H9 (cell line): ENCODE results near the gene SHC1. TPM values are rescaled to one million over a fixed set of nuclear protein-coding genes. Genes with fewer than 3 reads are reported as not detected.
A peak's percentile ranks its signal among the peaks of the same experiment; 100 is the strongest.

Experiments
- DNase-seq: peaks from one replicate; pipeline ENCODE4 v3.0.0-alpha.2; 2017
- H2AFZ ChIP-seq: one replicate; pipeline ENCODE4 v1.6.1; 2013; ENCODE audit warnings: mild to moderate bottlenecking, low read length, control low read depth, moderate library complexity
- H2AK5ac ChIP-seq: 2 replicates; pipeline ENCODE4 v1.6.1; 2013; ENCODE audit warnings: low read length, control low read depth, mixed read lengths; ENCODE audit not compliant: insufficient read length
- H2BK120ac ChIP-seq: one replicate; pipeline ENCODE4 v1.6.1; 2013; ENCODE audit warnings: low read depth, mild to moderate bottlenecking, low read length, control low read depth, inconsistent platforms; ENCODE audit not compliant: poor library complexity, severe bottlenecking
- H2BK12ac ChIP-seq: 2 replicates; pipeline ENCODE4 v1.6.1; 2013; ENCODE audit warnings: low read length, control low read depth, mixed read lengths, low read depth; ENCODE audit not compliant: insufficient read length
- H2BK15ac ChIP-seq: 2 replicates; pipeline ENCODE4 v1.6.1; 2013; ENCODE audit warnings: low read depth, low read length, control low read depth
- H2BK20ac ChIP-seq: one replicate; pipeline ENCODE4 v1.6.1; 2013; ENCODE audit warnings: low read depth, mild to moderate bottlenecking, low read length, control low read depth, inconsistent platforms; ENCODE audit not compliant: poor library complexity, severe bottlenecking
- H2BK5ac ChIP-seq: 2 replicates; pipeline ENCODE4 v1.6.1; 2013; ENCODE audit warnings: low read length, control low read depth, mixed read lengths; ENCODE audit not compliant: insufficient read length
- H3K14ac ChIP-seq: 2 replicates; pipeline ENCODE4 v1.6.1; 2013; ENCODE audit warnings: low read length, control low read depth; ENCODE audit not compliant: insufficient read depth
- H3K18ac ChIP-seq: 2 replicates; pipeline ENCODE4 v1.6.1; 2013; ENCODE audit warnings: low read depth, mild to moderate bottlenecking, mixed read lengths, low read length, control low read depth; ENCODE audit not compliant: insufficient read length
- H3K23ac ChIP-seq: 2 replicates; pipeline ENCODE4 v1.6.1; 2013; ENCODE audit warnings: low read length, control low read depth, mixed read lengths, low read depth; ENCODE audit not compliant: insufficient read length
- H3K23me2 ChIP-seq: 2 replicates; pipeline ENCODE4 v1.6.1; 2013; ENCODE audit warnings: low read depth, mild to moderate bottlenecking, mixed read lengths, low read length, control low read depth; ENCODE audit not compliant: insufficient read length, poor library complexity, severe bottlenecking
- H3K27ac ChIP-seq: 2 replicates; pipeline ENCODE4 v1.5.1; 2013; ENCODE audit warnings: low read length, control low read depth, mixed read lengths, low read depth; ENCODE audit not compliant: insufficient read length
- H3K27me3 ChIP-seq: 2 replicates; pipeline ENCODE4 v1.6.1; 2013; ENCODE audit warnings: low read length, control low read depth, inconsistent platforms; ENCODE audit not compliant: insufficient read depth
- H3K4ac ChIP-seq: 2 replicates; pipeline ENCODE4 v1.6.1; 2013; ENCODE audit warnings: low read depth, mild to moderate bottlenecking, control low read depth, inconsistent platforms, low read length, moderate library complexity
- H3K4me1 ChIP-seq: 2 replicates; pipeline ENCODE4 v1.6.1; 2013; ENCODE audit warnings: low read length, control low read depth, inconsistent platforms; ENCODE audit not compliant: insufficient read depth
- H3K4me2 ChIP-seq: 2 replicates; pipeline ENCODE4 v1.6.1; 2013; ENCODE audit warnings: low read length, control low read depth, mixed read lengths; ENCODE audit not compliant: insufficient read length, insufficient read depth
- H3K56ac ChIP-seq: 2 replicates; pipeline ENCODE4 v1.6.1; 2013; ENCODE audit warnings: low read depth, mild to moderate bottlenecking, mixed read lengths, low read length, control low read depth; ENCODE audit not compliant: insufficient read length
- H3K79me1 ChIP-seq: 2 replicates; pipeline ENCODE4 v1.6.1; 2013; ENCODE audit warnings: low read depth, mild to moderate bottlenecking, moderate library complexity, low read length, control low read depth, inconsistent platforms; ENCODE audit not compliant: insufficient read depth, poor library complexity, severe bottlenecking
- H3K79me2 ChIP-seq: 2 replicates; pipeline ENCODE4 v1.6.1; 2013; ENCODE audit warnings: low read length, control low read depth, inconsistent platforms; ENCODE audit not compliant: insufficient read depth
- H3K9ac ChIP-seq: 2 replicates; pipeline ENCODE4 v1.6.1; 2013; ENCODE audit warnings: low read length, control low read depth, mixed read lengths; ENCODE audit not compliant: insufficient read length; ENCODE audit errors: extremely low read depth
- H3K9me3 ChIP-seq: one replicate; pipeline ENCODE4 v1.6.1; 2013; ENCODE audit warnings: low read depth, low read length, inconsistent platforms; ENCODE audit not compliant: control insufficient read depth
- H3T11ph ChIP-seq: one replicate; pipeline ENCODE4 v1.6.1; 2013; ENCODE audit warnings: mild to moderate bottlenecking, low read length, control low read depth, inconsistent platforms
- H4K20me1 ChIP-seq: one replicate; pipeline ENCODE4 v1.6.1; 2013; ENCODE audit not compliant: control insufficient read depth, insufficient read length, insufficient read depth
- H4K5ac ChIP-seq: 2 replicates; pipeline ENCODE4 v1.6.1; 2013; ENCODE audit warnings: low read depth, mild to moderate bottlenecking, mixed read lengths, low read length, control low read depth; ENCODE audit not compliant: insufficient read length
- H4K8ac ChIP-seq: replicated peaks from 2 replicates; pipeline ENCODE4 v1.6.1; 2013; ENCODE audit warnings: low read length, control low read depth, mixed read lengths, low read depth; ENCODE audit not compliant: insufficient read length
- H4K91ac ChIP-seq: 2 replicates; pipeline ENCODE4 v1.6.1; 2013; ENCODE audit warnings: low read depth, mild to moderate bottlenecking, moderate library complexity, mixed read lengths, low read length, control low read depth; ENCODE audit not compliant: insufficient read length
- H3K27ac Mint-ChIP-seq, 3 experiments: 2 replicates in 2 of 3; 3 replicates in 1 of 3; pipeline ENCODE4 v1.8.0; 2020 to 2021; ENCODE audit warnings: mixed read lengths in 3 of 3, mild to moderate bottlenecking in 1 of 3, moderate library complexity in 1 of 3
- H3K27me3 Mint-ChIP-seq: 2 replicates; pipeline ENCODE4 v1.8.0; 2021; ENCODE audit warnings: low read depth, mild to moderate bottlenecking, moderate library complexity, mixed read lengths
- H3K36me3 Mint-ChIP-seq, 3 experiments: 2 replicates in 2 of 3; 3 replicates in 1 of 3; pipeline ENCODE4 v1.8.0; 2020 to 2021; ENCODE audit warnings: low read depth in 3 of 3, mixed read lengths in 3 of 3; ENCODE audit not compliant: insufficient read depth in 1 of 3
- H3K4me1 Mint-ChIP-seq, 2 experiments: 2 replicates each; pipeline ENCODE4 v1.8.0; 2020; ENCODE audit warnings: mixed read lengths in 2 of 2
- H3K4me3 Mint-ChIP-seq, 2 experiments: 2 replicates in 1 of 2; 3 replicates in 1 of 2; pipeline ENCODE4 v1.8.0; 2020 to 2021; ENCODE audit warnings: mild to moderate bottlenecking in 2 of 2, mixed read lengths in 2 of 2, moderate library complexity in 1 of 2
- H3K9me3 Mint-ChIP-seq, 2 experiments: 2 replicates in 1 of 2; 3 replicates in 1 of 2; pipeline ENCODE4 v1.8.0; 2020; ENCODE audit warnings: mild to moderate bottlenecking in 2 of 2, mixed read lengths in 2 of 2, moderate library complexity in 1 of 2
- WGBS: extraction: QIAGEN DNeasy Blood & Tissue Kit; methylation state at CpG from one replicate; pipeline ENCODE4 v1.1.7; 2013; ENCODE audit warnings: missing lambda C conversion rate, low lambda C conversion rate, mixed read lengths; ENCODE audit not compliant: insufficient read length; ENCODE audit errors: extremely low coverage; 5-methylcytosine and 5-hydroxymethylcytosine counted together
- total RNA-seq: library from RNA; stranded (reverse); gene quantifications from 2 replicates; pipeline ENCODE4 v1.2.1, GENCODE V29; 2021
- TF ChIP-seq, protein P1 (sequence below): fragments of 200-600 bp; sonication (generic); conservative IDR thresholded peaks from 3 replicates; pipeline ENCODE4 v1.8.0; 2021; ENCODE audit warnings: antibody characterized with exemption, mild to moderate bottlenecking

SHC1 gene
- total RNA-seq, 1 experiment from 2014 or later, result 168 TPM

GRCh38 chr1:154940651-154941194 is 29.8 kb downstream of the SHC1 start:
- no peak overlapping the region for H4K5ac ChIP-seq
- no peak overlapping the region for H3K4me2 ChIP-seq
- no peaks in the 10 kb centered on the region for H3K9me3 ChIP-seq
- TF ChIP-seq, protein P1, sequence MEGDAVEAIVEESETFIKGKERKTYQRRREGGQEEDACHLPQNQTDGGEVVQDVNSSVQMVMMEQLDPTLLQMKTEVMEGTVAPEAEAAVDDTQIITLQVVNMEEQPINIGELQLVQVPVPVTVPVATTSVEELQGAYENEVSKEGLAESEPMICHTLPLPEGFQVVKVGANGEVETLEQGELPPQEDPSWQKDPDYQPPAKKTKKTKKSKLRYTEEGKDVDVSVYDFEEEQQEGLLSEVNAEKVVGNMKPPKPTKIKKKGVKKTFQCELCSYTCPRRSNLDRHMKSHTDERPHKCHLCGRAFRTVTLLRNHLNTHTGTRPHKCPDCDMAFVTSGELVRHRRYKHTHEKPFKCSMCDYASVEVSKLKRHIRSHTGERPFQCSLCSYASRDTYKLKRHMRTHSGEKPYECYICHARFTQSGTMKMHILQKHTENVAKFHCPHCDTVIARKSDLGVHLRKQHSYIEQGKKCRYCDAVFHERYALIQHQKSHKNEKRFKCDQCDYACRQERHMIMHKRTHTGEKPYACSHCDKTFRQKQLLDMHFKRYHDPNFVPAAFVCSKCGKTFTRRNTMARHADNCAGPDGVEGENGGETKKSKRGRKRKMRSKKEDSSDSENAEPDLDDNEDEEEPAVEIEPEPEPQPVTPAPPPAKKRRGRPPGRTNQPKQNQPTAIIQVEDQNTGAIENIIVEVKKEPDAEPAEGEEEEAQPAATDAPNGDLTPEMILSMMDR, result no peak
- H3K23me2 ChIP-seq, result peaks cover 11% of the 10 kb centered on the region
- peaks cover 37 to 40% of the 10 kb centered on the region in 2 experiments for H3K4me1 Mint-ChIP-seq
- H4K91ac ChIP-seq, result no peak overlapping the region
- H3K79me1 ChIP-seq, result no peaks in the 10 kb centered on the region
- WGBS, result no CpG with 5 or more reads among the region's 8 CpGs
- H3K23ac ChIP-seq, result no peak overlapping the region
- H3K4ac ChIP-seq, result no peak overlapping the region
- H2BK15ac ChIP-seq, result no peak overlapping the region
- H2BK5ac ChIP-seq, result no peak overlapping the region
- H3K79me2 ChIP-seq, result no peaks in the 10 kb centered on the region
- peaks cover 3% of the 10 kb centered on the region; the same call in 1 of the 2 replicates for H3K4me1 ChIP-seq
- H2BK20ac ChIP-seq, result no peak overlapping the region
- H3K36me3 Mint-ChIP-seq, result no peaks in the 10 kb centered on the region; a peak in 1 of 7 replicates
- H4K20me1 ChIP-seq, result no peaks in the 10 kb centered on the region
- H2AK5ac ChIP-seq, result no peak overlapping the region
- H2BK120ac ChIP-seq, result no peak overlapping the region
- H3K27me3 Mint-ChIP-seq, result no peaks in the 10 kb centered on the region; the same call in 1 of the 2 replicates
- H3K56ac ChIP-seq, result no peak overlapping the region
- H4K8ac ChIP-seq, result no peak overlapping the region
- DNase-seq, result no peak
- H3K27ac ChIP-seq, result no peak overlapping the region
- H3K4me3 Mint-ChIP-seq, result no peak overlapping the region; a peak in 1 of 5 replicates
- no peaks in the 10 kb centered on the region; a peak in 2 of 5 replicates for H3K9me3 Mint-ChIP-seq
- H3K14ac ChIP-seq, result no peak overlapping the region
- H3K18ac ChIP-seq, result no peak overlapping the region
- no peaks in the 10 kb centered on the region for H3K27me3 ChIP-seq
- no peak overlapping the region for H3K9ac ChIP-seq
- H2BK12ac ChIP-seq, result no peak overlapping the region
- H3T11ph ChIP-seq, result no peak overlapping the region
- peak overlapping the region in 1 of 3 experiments; percentile 34; a peak in 1 of 7 replicates for H3K27ac Mint-ChIP-seq
- no peak overlapping the region for H2AFZ ChIP-seq
